IPS-18a (cell line): Measurements from ENCODE around the gene PDAP1.
"Not testable (repeated sequence)": the region's sequence is repeated elsewhere in the genome, so short reads cannot be mapped to it uniquely, and the experiment has no call there.

Experiments
- H3K27ac ChIP-seq: one replicate; pipeline ENCODE4 v1.5.1; 2013; ENCODE audit warnings: low read length
- H3K27me3 ChIP-seq: one replicate; pipeline ENCODE4 v1.6.1; 2013; ENCODE audit warnings: mild to moderate bottlenecking, low read length; ENCODE audit not compliant: control insufficient read depth, insufficient read depth
- H3K36me3 ChIP-seq: one replicate; pipeline ENCODE4 v1.6.1; 2013; ENCODE audit warnings: low read depth, low read length; ENCODE audit not compliant: control insufficient read depth
- H3K4me1 ChIP-seq: one replicate; pipeline ENCODE4 v1.6.1; 2013; ENCODE audit warnings: low read depth, low read length; ENCODE audit not compliant: control insufficient read depth
- H3K4me3 ChIP-seq: one replicate; pipeline ENCODE4 v1.5.1; 2013; ENCODE audit warnings: low read length
- H3K9ac ChIP-seq: one replicate; pipeline ENCODE4 v1.6.1; 2013; ENCODE audit warnings: mild to moderate bottlenecking, low read length, moderate library complexity
- H3K9me3 ChIP-seq: one replicate; pipeline ENCODE4 v1.6.1; 2013; ENCODE audit warnings: low read depth, low read length; ENCODE audit not compliant: control insufficient read depth

Gene PDAP1

GRCh38 chr7:99392659-99393354 lies 15.6 kb downstream of the PDAP1 start:
- peak overlapping the region; percentile 55 for H3K9ac ChIP-seq
- no peaks in the 10 kb centered on the region for H3K27me3 ChIP-seq
- H3K4me3 ChIP-seq, result peak overlapping the region; percentile 85
- peaks cover 39% of the 10 kb centered on the region for H3K36me3 ChIP-seq
- H3K4me1 ChIP-seq, result peaks cover 3% of the 10 kb centered on the region
- H3K9me3 ChIP-seq, result no peaks in the 10 kb centered on the region
- H3K27ac ChIP-seq, result peak overlapping the region; percentile 54

- no peaks in the 10 kb centered on the region for H3K27me3 ChIP-seq
- H3K9me3 ChIP-seq, result no peaks in the 10 kb centered on the region
- no peak overlapping the region for H3K27ac ChIP-seq
- peak overlapping the region; percentile 85 for H3K4me3 ChIP-seq
- H3K4me1 ChIP-seq, result peaks cover 3% of the 10 kb centered on the region
- peaks cover 32% of the 10 kb centered on the region for H3K36me3 ChIP-seq
- H3K9ac ChIP-seq, result peak overlapping the region; percentile 55
These were observed 16.4 kb downstream of the PDAP1 start for GRCh38 chr7:99392046-99392445.

- H3K36me3 ChIP-seq, result peaks cover 26% of the 10 kb centered on the region
- no peak overlapping the region for H3K9ac ChIP-seq
- H3K27me3 ChIP-seq, result no peaks in the 10 kb centered on the region
- H3K27ac ChIP-seq, result no peak overlapping the region
- H3K4me1 ChIP-seq, result peaks cover 3% of the 10 kb centered on the region
- H3K9me3 ChIP-seq, result no peaks in the 10 kb centered on the region
- H3K4me3 ChIP-seq, result no peak overlapping the region
These were observed 17.3 kb downstream of the PDAP1 start for GRCh38 chr7:99390941-99391602.

- Histone ChIP-seq H3K27me3 (no peaks in the 10 kb centered on the region), H3K9ac (no peak overlapping the region), H3K9me3 (no peaks in the 10 kb centered on the region), H3K4me1 (peaks cover 3% of the 10 kb centered on the region), H3K27ac (no peak overlapping the region), H3K36me3 (peaks cover 13% of the 10 kb centered on the region), H3K4me3 (no peak overlapping the region)
These were observed 18.6 kb downstream of the PDAP1 start for GRCh38 chr7:99389772-99390171.

GRCh38 chr7:99387912-99388311 lies 20.5 kb downstream of the PDAP1 start:
- no peaks in the 10 kb centered on the region for H3K27me3 ChIP-seq
- H3K9me3 ChIP-seq, result no peaks in the 10 kb centered on the region
- no peak overlapping the region for H3K27ac ChIP-seq
- peaks cover 12% of the 10 kb centered on the region for H3K36me3 ChIP-seq
- H3K4me3 ChIP-seq, result no peak overlapping the region
- H3K4me1 ChIP-seq, result no peaks in the 10 kb centered on the region
- no peak overlapping the region for H3K9ac ChIP-seq

- not testable (repeated sequence) for H3K27me3 ChIP-seq, H3K4me1 ChIP-seq, H3K9ac ChIP-seq, H3K9me3 ChIP-seq, H3K4me3 ChIP-seq, H3K27ac ChIP-seq
- H3K36me3 ChIP-seq, result peaks cover 12% of the 10 kb centered on the region
These were observed 21.2 kb downstream of the PDAP1 start for GRCh38 chr7:99387239-99387635.

GRCh38 chr7:99386584-99387238 lies 21.7 kb downstream of the PDAP1 start:
- Histone ChIP-seq H3K27me3 (no peaks in the 10 kb centered on the region), H3K4me3 (no peak overlapping the region), H3K4me1 (no peaks in the 10 kb centered on the region), H3K36me3 (peaks cover 12% of the 10 kb centered on the region), H3K27ac (no peak overlapping the region), H3K9ac (no peak overlapping the region), H3K9me3 (no peaks in the 10 kb centered on the region)

GRCh38 chr7:99385564-99385963 lies 22.8 kb downstream of the PDAP1 start:
- no peaks in the 10 kb centered on the region for H3K27me3 ChIP-seq
- H3K4me1 ChIP-seq, result no peaks in the 10 kb centered on the region
- no peaks in the 10 kb centered on the region for H3K9me3 ChIP-seq
- H3K36me3 ChIP-seq, result peaks cover 12% of the 10 kb centered on the region
- H3K9ac ChIP-seq, result no peak overlapping the region
- H3K27ac ChIP-seq, result no peak overlapping the region
- H3K4me3 ChIP-seq, result no peak overlapping the region

- H3K9me3 ChIP-seq, result no peaks in the 10 kb centered on the region
- peaks cover 9% of the 10 kb centered on the region for H3K36me3 ChIP-seq
- H3K27me3 ChIP-seq, result no peaks in the 10 kb centered on the region
- H3K4me3 ChIP-seq, result no peak overlapping the region
- H3K9ac ChIP-seq, result no peak overlapping the region
- no peaks in the 10 kb centered on the region for H3K4me1 ChIP-seq
- H3K27ac ChIP-seq, result no peak overlapping the region
These were observed 23.9 kb downstream of the PDAP1 start for GRCh38 chr7:99384523-99384922.

- Histone ChIP-seq H3K4me1 (no peaks in the 10 kb centered on the region), H3K9ac (no peak overlapping the region), H3K36me3 (peaks cover 7% of the 10 kb centered on the region), H3K27me3 (no peaks in the 10 kb centered on the region), H3K27ac (no peak overlapping the region), H3K4me3 (no peak overlapping the region), H3K9me3 (no peaks in the 10 kb centered on the region)
These were observed 24.5 kb downstream of the PDAP1 start for GRCh38 chr7:99383791-99384370.

GRCh38 chr7:99383203-99383602 lies 25.2 kb downstream of the PDAP1 start:
- H3K36me3 ChIP-seq, result peaks cover 3% of the 10 kb centered on the region
- H3K27ac ChIP-seq, result no peak overlapping the region
- H3K9ac ChIP-seq, result no peak overlapping the region

More at GRCh38 chr7:99383203-99383602, 25.2 kb downstream of the PDAP1 start:
- no peaks in the 10 kb centered on the region for H3K27me3 ChIP-seq
- no peak overlapping the region for H3K4me3 ChIP-seq
- H3K4me1 ChIP-seq, result no peaks in the 10 kb centered on the region
- no peaks in the 10 kb centered on the region for H3K9me3 ChIP-seq
